SJSA1 (cell line): ENCODE data around the gene NELL1. TPM values are rescaled to one million over a fixed set of nuclear protein-coding genes. Genes with fewer than 3 reads are reported as not detected.
"Not testable (repeated sequence)": the region's sequence is repeated elsewhere in the genome, so short reads cannot be mapped to it uniquely, and the experiment has no call there.

Experiments
- DNase-seq, 2 experiments: peaks; one replicate each; pipeline ENCODE4 v3.0.0-alpha.2; 2015 to 2020; ENCODE audit warnings: low spot score in 2 of 2, low read depth in 1 of 2
- H3K27ac ChIP-seq: fragments of 250-450 bp; sonication (Bioruptor Pico); 2 replicates; pipeline ENCODE4 v1.5.1; 2020; ENCODE audit warnings: mild to moderate bottlenecking, moderate library complexity
- H3K27me3 ChIP-seq: fragments of 250-450 bp; sonication (Bioruptor Pico); replicated peaks from 2 replicates; pipeline ENCODE4 v1.5.1; 2020; ENCODE audit warnings: mild to moderate bottlenecking, moderate library complexity
- H3K36me3 ChIP-seq: fragments of 250-450 bp; sonication (Bioruptor Pico); 2 replicates; pipeline ENCODE4 v1.5.1; 2020; ENCODE audit warnings: mild to moderate bottlenecking
- H3K4me1 ChIP-seq: fragments of 250-450 bp; sonication (Bioruptor Pico); replicated peaks from 2 replicates; pipeline ENCODE4 v1.6.1; 2021; ENCODE audit warnings: mild to moderate bottlenecking
- H3K4me3 ChIP-seq: fragments of 250-450 bp; sonication (Bioruptor Pico); 2 replicates; pipeline ENCODE4 v1.5.1; 2020; ENCODE audit warnings: mild to moderate bottlenecking
- H3K9me3 ChIP-seq: fragments of 250-450 bp; sonication (Bioruptor Pico); replicated peaks from 2 replicates; pipeline ENCODE4 v1.5.1; 2020; ENCODE audit warnings: mild to moderate bottlenecking
- total RNA-seq: library from RNA; depleted of rRNA; stranded (reverse); fragments of >200 nt; shearing (Covaris generic); gene quantifications from 2 replicates; pipeline ENCODE4 v1.2.3, GENCODE V29; 2014

The NELL1 gene
- total RNA-seq, 1 experiment from 2014 or later, result not detected

GRCh38 chr11:20835561-20835960, 166.2 kb downstream of the NELL1 start:
- Histone ChIP-seq H3K36me3 (no peaks in the 10 kb centered on the region), H3K9me3 (0 out of 2 replicates have a peak, but pooled peaks cover 3% of the 10 kb centered on the region), H3K4me3 (no peak overlapping the region), H3K27me3 (no peaks in the 10 kb centered on the region), H3K27ac (no peak overlapping the region), H3K4me1 (no peaks in the 10 kb centered on the region)
- DNase-seq, result no peak

GRCh38 chr11:20839231-20839630, 169.8 kb downstream of the NELL1 start:
- DNase-seq, result no peak
- no peaks in the 10 kb centered on the region for H3K27me3 ChIP-seq
- H3K9me3 ChIP-seq, result 0 out of 2 replicates have a peak, but pooled peaks cover 5% of the 10 kb centered on the region
- no peaks in the 10 kb centered on the region for H3K36me3 ChIP-seq
- no peak overlapping the region for H3K4me3 ChIP-seq
- no peak overlapping the region for H3K27ac ChIP-seq
- no peaks in the 10 kb centered on the region for H3K4me1 ChIP-seq

DNA sequence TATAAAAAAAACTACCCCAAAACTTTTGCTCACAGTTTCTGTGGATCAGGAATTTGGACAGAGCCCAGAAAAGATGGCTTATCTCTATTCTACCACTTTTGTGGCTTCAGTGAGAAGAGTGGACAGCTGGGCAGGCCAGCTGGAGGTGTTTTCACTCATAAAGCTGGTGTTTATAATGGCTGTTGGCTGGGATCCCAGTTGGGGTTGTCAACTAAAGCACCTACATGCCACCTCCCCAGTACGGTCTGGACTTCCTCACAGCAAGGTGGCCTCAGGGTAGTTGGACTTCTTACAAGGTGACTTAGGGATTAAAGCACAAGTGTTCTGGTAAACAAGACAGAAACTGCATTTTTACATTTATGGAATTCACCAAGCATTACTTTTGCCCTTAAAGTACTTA, 171.0 kb downstream of the NELL1 start:
- Histone ChIP-seq H3K27ac (no peak overlapping the region), H3K4me1 (no peaks in the 10 kb centered on the region), H3K36me3 (no peaks in the 10 kb centered on the region), H3K27me3 (no peaks in the 10 kb centered on the region), H3K4me3 (no peak overlapping the region), H3K9me3 (0 out of 2 replicates have a peak, but pooled peaks cover 2% of the 10 kb centered on the region)
- no peak for DNase-seq

- Histone ChIP-seq H3K4me3 (no peak overlapping the region), H3K27ac (no peak overlapping the region), H3K9me3 (0 out of 2 replicates have a peak, but pooled peaks cover 2% of the 10 kb centered on the region), H3K4me1 (no peaks in the 10 kb centered on the region), H3K27me3 (no peaks in the 10 kb centered on the region), H3K36me3 (no peaks in the 10 kb centered on the region)
- DNase-seq, result no peak
Measured at GRCh38 chr11:20844216-20844615, 174.8 kb downstream of the NELL1 start.

GRCh38 chr11:20844630-20845029, 175.2 kb downstream of the NELL1 start:
- Histone ChIP-seq H3K27me3 (no peaks in the 10 kb centered on the region), H3K4me1 (no peaks in the 10 kb centered on the region), H3K36me3 (no peaks in the 10 kb centered on the region), H3K4me3 (no peak overlapping the region), H3K9me3 (peaks cover 2% of the 10 kb centered on the region; the same call in 1 of the 2 replicates), H3K27ac (no peak overlapping the region)
- no peak for DNase-seq

DNA sequence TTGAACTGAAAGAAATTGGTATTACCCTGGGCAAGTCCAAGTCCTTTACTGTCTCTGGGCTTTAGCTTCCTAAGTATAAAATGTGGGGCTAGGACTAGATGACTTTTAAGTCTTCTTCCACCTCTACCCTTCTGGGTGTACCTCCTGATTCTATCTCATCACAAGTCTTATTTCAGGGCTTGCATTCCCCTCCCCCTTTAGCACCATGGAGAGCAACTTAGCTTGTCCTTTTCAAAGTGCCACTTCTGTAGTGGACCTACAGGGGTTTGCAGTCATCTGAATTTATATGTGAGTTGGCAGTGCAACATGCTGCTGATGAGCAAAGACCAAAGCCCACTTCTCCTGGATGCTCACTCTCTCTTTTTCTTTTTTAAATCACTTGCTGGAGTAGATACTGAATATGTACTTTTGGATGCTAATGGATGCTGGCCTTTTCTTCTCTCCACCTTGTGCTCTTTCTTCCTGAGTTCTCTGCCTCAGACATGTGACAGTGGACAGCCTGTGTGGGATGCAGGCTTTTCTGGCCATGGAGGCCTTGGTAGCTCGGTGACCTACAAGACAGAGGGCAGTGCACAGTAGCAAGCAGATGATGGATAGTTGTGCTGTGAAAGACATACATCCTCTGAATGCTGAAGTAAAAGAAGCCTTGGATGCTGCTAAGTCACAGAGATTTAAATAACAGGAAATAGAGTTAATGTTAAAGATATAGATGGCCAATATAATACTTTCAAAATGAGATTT, 185.0 kb downstream of the NELL1 start:
- Histone ChIP-seq H3K36me3 (no peaks in the 10 kb centered on the region), H3K27me3 (no peaks in the 10 kb centered on the region), H3K4me3 (no peak overlapping the region), H3K9me3 (peaks cover 3% of the 10 kb centered on the region), H3K27ac (no peak overlapping the region), H3K4me1 (no peaks in the 10 kb centered on the region)
- DNase-seq, result no peak

DNA sequence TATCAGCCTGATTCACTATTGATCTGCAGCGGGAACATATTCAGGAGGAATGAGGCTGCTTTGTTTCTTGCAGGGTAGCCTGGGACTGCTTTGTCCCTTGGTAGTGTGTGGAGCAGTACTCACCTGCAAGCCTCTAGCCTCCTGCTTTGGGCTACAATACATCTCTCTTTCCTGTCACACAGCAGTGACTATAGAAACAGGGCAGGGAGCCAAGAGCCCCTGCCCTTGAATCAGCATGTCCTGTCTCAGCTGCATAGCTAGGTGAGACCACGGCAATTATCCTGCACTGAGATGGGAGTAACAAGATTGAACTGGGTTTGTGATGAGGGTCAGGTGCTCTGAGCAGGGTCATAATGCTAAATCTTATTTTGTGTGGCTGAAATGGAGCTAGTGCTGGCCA, 191.9 kb downstream of the NELL1 start:
- peaks cover 3% of the 10 kb centered on the region; the same call in 1 of the 2 replicates for H3K9me3 ChIP-seq
- H3K27ac ChIP-seq, result no peak overlapping the region
- H3K36me3 ChIP-seq, result no peaks in the 10 kb centered on the region
- no peaks in the 10 kb centered on the region for H3K4me1 ChIP-seq
- DNase-seq, result no peak
- H3K27me3 ChIP-seq, result no peaks in the 10 kb centered on the region
- no peak overlapping the region for H3K4me3 ChIP-seq

DNA sequence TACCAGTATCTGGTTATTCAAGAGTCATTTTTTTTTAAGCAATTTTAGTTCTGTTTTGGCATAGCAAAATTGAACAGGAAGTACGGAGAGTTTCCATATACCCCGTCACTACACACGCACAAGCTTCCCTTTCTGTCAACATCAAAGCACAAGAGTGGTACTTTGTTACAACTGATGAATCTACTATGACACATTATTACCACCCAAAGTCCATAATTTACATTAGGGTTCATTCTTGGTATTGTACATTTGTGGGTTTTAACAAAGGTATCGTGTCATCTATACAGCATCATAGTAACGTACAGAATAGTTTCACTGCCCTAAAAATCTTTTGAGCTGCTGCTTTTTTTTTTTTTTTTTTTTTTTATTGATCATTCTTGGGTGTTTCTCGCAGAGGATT, 192.9 kb downstream of the NELL1 start:
- not testable (repeated sequence) for H3K27ac ChIP-seq, H3K27me3 ChIP-seq, H3K9me3 ChIP-seq, DNase-seq, H3K4me1 ChIP-seq, H3K36me3 ChIP-seq, H3K4me3 ChIP-seq

DNA sequence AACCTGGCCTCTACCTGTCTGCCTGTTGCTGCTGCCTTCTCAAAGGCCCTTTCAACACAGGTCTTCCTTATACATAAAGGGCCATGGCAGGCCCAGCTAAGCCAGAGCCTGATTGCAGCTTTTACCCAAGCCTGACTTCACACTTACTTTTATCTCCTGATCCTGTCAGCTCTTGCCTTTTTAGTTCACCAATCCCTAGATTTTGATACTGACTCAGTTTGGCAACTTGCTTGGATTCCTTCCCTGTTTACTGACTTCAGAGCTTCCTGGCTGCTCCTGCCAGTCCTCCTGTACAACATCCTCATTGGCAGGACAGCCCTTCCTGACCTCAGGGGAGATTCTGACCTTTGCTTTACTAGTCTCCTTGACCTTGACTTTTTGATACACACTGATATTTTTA, 195.2 kb downstream of the NELL1 start:
- H3K9me3 ChIP-seq, result 0 out of 2 replicates have a peak, but pooled peaks cover 3% of the 10 kb centered on the region
- H3K4me3 ChIP-seq, result no peak overlapping the region
- H3K27ac ChIP-seq, result no peak overlapping the region
- H3K36me3 ChIP-seq, result no peaks in the 10 kb centered on the region
- H3K4me1 ChIP-seq, result no peaks in the 10 kb centered on the region
- no peak for DNase-seq
- H3K27me3 ChIP-seq, result no peaks in the 10 kb centered on the region

- H3K4me1 ChIP-seq, result no peaks in the 10 kb centered on the region
- H3K27ac ChIP-seq, result no peak overlapping the region
- no peaks in the 10 kb centered on the region for H3K27me3 ChIP-seq
- no peaks in the 10 kb centered on the region for H3K36me3 ChIP-seq
- H3K9me3 ChIP-seq, result 0 out of 2 replicates have a peak, but pooled peaks cover 3% of the 10 kb centered on the region
- no peak for DNase-seq
- H3K4me3 ChIP-seq, result no peak overlapping the region
Measured at GRCh38 chr11:20865161-20865560, 195.8 kb downstream of the NELL1 start.

GRCh38 chr11:20869123-20869522, 199.7 kb downstream of the NELL1 start:
- no peak overlapping the region for H3K27ac ChIP-seq
- H3K36me3 ChIP-seq, result no peaks in the 10 kb centered on the region

DNA sequence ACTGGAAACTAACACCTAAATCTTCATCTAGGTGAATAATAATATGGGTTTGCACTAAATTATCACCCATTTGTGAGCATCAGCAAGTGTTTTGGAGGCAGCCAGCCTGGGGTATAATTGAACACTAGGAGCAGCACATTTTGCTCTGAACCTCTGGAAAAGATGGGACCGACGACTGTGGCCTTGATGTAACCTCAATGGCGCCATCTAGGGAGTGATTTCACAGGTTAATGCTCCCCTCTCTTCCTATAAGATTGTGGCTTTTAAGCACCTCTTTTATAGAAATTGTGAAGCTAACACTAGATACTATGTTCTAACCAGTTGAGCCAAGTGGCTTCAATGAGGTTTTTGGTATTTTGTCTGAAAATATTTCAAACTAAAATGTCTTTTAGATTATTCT, 203.7 kb downstream of the NELL1 start:
- Histone ChIP-seq H3K4me3 (no peak overlapping the region), H3K9me3 (no peaks in the 10 kb centered on the region), H3K4me1 (no peaks in the 10 kb centered on the region), H3K27ac (no peak overlapping the region), H3K36me3 (no peaks in the 10 kb centered on the region), H3K27me3 (no peaks in the 10 kb centered on the region)
- DNase-seq, result no peak

More at GRCh38 chr11:20869123-20869522, 199.7 kb downstream of the NELL1 start:
- Histone ChIP-seq H3K4me3 (no peak overlapping the region), H3K27me3 (no peaks in the 10 kb centered on the region), H3K9me3 (0 out of 2 replicates have a peak, but pooled peaks cover 3% of the 10 kb centered on the region), H3K4me1 (no peaks in the 10 kb centered on the region)
- DNase-seq, result no peak

DNA sequence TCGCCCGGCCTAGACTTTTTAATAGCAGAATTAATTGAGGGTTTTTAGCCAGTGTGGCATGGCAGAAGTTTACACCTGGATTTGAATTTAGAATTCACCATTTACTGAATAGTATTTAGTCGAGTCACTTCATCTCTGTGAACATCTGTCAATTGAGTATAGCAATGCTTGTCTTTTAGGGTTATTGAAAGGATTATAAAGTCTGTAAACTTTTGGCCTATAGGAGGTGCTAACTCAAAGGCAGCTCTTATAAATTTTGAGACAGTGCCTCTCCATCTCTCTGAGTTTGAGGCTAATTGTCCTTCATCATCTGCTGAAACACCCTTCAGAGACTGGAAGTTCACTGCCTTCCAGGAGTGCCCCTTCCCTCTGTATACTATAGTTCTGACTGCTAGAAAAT, 205.0 kb downstream of the NELL1 start:
- Histone ChIP-seq H3K27ac (no peak overlapping the region), H3K4me3 (no peak overlapping the region), H3K4me1 (no peaks in the 10 kb centered on the region), H3K27me3 (no peaks in the 10 kb centered on the region), H3K36me3 (no peaks in the 10 kb centered on the region), H3K9me3 (no peaks in the 10 kb centered on the region)
- DNase-seq, result no peak

DNA sequence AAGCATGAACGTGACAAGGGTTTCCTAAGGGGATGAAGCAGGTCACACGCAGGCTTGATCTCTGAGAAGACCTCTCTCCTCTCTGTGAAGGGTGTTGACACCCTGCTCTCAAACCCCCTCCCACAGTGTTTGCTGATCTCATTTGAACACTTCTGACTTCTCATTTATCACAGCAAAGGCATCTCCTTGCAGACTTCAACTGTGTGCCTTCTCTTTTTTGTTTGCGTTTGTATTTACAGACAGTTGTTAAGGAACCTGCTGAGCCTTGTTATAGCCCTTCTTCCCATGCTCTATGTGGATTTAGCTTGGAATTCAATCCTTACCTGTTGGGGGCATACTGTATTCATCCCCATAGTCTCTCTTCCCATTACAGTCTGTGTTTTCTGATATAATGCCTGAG, 206.5 kb downstream of the NELL1 start:
- H3K27ac ChIP-seq, result no peak overlapping the region
- no peaks in the 10 kb centered on the region for H3K9me3 ChIP-seq
- H3K4me1 ChIP-seq, result no peaks in the 10 kb centered on the region
- no peaks in the 10 kb centered on the region for H3K27me3 ChIP-seq
- DNase-seq, result no peak
- no peaks in the 10 kb centered on the region for H3K36me3 ChIP-seq
- H3K4me3 ChIP-seq, result no peak overlapping the region

- DNase-seq, result no peak
- Histone ChIP-seq H3K27ac (no peak overlapping the region), H3K36me3 (no peaks in the 10 kb centered on the region), H3K4me3 (no peak overlapping the region), H3K9me3 (no peaks in the 10 kb centered on the region), H3K4me1 (no peaks in the 10 kb centered on the region), H3K27me3 (no peaks in the 10 kb centered on the region)
Measured at GRCh38 chr11:20876738-20877137, 207.4 kb downstream of the NELL1 start.
